ENCODE data around the gene SOWAHA.
"Not testable (repeated sequence)": the region's sequence is repeated elsewhere in the genome, so short reads cannot be mapped to it uniquely, and the experiment has no call there.

Gene SOWAHA

GRCh38 chr5:132827943-132828673 is 15.0 kb downstream of the SOWAHA start:
- DNase-seq, result no peak

- no peak for DNase-seq
Observed at GRCh38 chr5:132828846-132829494, 15.9 kb downstream of the SOWAHA start.

DNA sequence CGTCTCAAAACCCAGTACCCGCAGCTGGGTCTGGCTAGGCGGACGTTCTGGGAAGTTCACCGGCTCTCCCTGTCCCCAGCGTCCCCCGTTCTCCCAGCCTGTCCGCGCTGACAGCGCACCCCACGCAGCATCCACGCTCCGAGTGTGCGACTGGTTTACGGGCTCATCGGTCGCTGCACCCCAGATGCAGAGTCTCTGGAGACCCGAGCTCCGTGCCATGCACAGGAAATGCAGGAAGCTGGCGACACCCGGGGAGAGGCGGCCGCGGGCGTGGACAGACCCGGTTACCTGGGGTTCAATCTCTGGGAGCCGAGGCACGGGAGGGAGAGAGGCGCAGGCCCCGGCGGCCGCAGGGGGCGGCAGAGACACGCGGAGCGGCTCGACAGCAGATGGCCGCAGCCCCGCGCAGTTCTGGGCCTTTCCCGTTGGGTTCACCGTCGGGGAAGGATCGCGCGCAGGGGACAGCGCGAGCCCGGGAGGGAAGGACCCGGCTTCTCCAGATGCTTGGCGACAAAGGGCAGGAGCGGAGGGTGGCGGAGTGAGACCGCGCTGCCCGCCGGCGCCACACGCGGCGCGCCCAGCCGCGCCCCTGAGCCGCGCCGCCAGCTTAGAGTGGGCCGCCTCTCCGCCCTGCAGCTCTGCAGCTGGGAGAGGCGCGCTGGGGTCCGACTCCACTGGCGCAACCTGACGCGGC is 16.8 kb downstream of the SOWAHA start:
- DNase-seq, result peak; percentile 51

DNA sequence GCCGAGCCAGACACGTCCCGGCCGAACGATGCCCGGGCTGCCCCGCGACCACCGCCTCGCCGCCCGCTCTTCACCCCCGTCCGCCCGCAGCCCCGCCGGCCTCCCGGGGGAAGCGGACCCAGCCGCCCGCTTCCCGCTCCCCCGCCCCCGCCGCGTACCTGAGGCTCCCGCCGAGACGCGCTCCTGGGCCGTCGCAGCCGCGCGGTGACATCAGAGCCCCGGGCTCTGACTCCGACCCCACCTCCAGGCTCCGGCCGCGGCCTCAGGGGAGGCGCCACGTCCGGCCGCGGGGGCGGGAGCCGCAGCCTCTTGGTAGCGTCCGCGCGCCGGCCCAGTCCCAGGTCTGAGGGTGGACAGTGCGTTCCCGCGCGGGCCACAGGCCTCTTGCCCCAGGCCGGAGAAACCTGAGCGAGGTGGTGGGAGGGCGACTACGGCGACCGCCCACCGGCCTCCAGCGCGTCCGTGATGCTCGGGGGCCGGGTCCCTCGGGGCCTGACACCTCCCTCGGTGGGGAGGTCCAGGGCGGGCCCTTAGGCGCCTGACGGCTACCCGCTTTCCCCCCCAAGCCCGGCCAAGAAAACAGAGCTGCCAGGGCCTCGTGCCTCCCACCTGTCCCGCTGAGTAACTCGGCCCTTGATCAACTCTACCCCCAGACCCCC is 17.5 kb downstream of the SOWAHA start, which contains the start of gene SHROOM1:
Gene SHROOM1 (minus strand): TSS at position 212 of the 659 bp plus-strand sequence. CDS start 4,507 bp downstream, outside the sequence.
- peak; percentile 20 for DNase-seq

DNA sequence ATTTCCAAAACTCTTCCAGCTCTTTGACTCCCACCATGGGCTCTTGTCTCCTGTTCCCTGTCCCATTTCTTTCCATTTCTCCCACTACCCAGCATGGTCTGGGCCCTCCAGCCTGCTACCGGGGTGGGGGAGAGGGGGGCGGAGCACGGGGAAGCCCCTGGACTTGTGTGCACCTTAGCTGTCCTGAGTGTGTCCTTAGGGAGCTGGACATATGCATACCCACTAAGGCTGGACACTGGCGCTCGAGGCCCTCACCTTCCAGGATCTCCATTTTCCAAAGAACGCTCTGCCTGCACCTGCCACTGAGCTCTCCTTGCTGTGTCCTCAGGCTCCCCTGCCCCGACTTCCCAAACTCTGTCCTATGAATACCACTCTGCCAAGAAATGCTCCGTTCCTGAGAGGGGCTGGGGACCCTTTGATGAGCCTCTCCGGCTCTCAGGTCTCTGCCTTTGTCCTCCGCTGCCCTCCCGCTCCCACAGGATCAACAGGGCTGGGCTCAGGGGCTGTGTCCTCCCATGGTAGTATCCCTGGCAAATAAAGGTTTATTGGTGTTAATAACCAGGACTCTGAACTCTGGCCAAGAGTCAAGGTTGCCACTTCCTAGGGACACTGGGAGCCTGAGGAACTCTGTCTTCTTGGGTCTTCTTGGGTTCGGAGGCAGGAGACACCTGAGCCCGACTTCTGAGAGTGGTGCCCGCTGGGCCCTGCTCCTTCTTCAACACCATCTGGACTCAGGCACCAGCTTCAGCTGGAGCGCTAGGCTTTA is 18.2 kb downstream of the SOWAHA start:
- DNase-seq, result no peak

DNA sequence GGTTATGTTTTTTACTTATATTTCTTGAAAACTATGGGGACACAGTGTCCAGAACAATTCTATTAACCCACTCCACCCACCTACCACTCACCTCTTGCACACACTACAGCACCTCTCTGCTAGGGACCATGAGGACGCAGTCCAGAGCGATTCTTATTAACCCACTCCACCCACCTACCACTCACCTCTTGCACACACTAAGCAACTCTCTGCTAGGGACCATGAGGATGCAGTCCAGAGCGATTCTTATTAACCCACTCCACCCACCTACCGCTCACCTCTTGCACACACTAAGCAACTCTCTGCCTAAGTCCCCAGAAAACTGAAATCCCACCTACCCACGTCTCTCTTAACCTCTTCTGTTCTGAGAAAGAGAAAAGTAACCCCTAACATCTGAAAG is 19.5 kb downstream of the SOWAHA start:
- DNase-seq, result no peak

DNA sequence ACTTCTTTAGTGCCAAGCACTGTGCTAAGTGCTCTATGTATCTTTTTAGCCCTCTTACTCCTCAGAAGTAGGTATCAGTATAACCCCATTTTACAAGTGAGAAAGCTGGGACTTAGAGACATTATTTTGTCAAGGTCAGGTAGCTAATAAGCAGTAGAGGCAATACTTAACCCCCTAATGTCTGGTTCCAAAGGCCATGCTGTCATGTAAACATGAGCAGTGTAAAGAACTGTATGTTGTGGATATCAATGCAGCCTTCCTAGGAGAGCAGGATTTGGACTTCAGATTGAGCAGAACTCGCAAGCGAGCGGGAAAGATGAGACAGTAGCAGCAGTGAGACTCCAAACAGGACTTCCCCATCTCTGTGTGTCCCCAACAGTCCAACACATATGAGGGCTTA is 21.0 kb downstream of the SOWAHA start:
- no peak for DNase-seq

- no peak for DNase-seq
Observed at GRCh38 chr5:132836852-132837251, 23.8 kb downstream of the SOWAHA start.

- DNase-seq, result no peak
Observed at GRCh38 chr5:132837868-132838267, 24.8 kb downstream of the SOWAHA start.

DNA sequence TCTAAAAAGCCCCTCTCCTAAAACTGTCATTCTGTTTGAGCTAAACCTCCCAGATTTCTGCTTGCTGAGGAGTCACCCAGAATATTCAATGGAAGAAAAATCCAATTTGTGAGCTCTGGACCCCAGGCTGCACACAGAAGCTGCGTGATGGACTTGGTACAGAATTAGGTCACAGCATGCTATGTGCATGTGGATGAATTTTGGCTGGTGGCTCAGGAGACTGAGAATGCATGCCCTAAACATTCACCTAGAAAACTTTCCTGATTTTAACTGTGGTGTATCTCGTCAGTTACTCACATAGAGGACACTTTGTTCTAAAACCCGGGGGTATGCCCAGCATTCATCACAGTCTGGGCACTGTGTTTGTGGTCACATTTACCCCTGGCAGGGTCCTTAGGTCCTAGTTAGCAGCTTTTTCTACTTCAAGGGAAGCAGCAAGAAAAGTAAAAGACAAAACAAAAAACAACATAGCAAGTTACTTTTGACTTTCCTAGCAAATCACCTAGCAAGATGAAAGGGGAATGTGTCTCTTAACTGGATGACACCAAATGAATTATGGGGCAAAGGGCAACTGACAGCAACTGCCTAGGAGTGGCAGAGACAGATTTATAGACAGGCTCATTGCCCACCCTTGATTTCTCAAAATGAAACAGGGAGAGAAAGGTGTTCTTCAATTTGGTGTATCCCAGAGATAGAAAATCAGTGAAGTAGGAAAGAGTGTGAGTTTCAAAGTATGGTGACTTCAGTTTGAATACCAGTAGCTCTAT is 25.6 kb downstream of the SOWAHA start:
- DNase-seq, result no peak

DNA sequence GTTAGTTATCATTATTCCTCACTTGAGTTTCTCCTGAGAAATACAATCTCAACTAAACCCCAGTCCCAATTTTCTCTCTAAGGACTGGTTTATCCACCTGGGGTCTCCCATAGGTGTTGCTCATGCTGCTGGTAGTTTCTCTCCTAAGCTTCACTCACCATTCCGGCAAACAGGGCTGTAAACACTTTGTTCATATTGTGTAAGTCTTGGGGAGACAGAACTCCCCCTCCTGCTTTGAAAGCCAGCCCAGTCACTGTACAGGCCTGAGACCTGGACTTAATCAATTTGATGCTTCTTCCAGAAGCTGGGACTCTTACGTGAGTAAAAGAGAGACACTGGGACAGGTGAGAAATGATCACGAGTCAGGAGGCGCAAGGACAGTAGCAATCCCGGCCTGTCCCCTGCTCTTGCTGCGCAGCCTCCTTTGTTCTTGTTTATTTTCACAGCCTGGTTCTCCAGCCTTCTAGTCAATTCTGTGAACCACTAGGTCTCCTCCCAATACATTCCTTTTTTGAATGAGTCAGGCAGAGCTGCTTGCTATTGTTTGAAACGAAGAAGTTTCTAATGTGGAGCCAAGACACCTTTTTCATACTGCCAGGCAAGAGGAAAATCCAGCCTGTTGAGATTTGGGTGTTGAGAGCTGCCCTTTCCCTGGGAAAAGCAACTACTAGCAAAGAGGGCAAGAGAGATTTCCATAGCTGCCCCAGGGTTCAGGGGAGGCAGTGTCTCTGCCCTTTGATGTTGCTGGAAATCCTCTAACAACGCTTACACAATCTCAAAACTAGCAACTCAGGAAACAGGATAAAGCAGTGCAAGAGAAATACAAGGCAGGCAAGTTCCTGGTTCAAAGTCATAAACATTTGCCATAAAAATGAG is 26.6 kb downstream of the SOWAHA start:
- DNase-seq, result no peak

- no peak for DNase-seq
Observed at GRCh38 chr5:132840313-132840712, 27.2 kb downstream of the SOWAHA start.

- no peak for DNase-seq
Observed at GRCh38 chr5:132840896-132841295, 27.8 kb downstream of the SOWAHA start.

DNA sequence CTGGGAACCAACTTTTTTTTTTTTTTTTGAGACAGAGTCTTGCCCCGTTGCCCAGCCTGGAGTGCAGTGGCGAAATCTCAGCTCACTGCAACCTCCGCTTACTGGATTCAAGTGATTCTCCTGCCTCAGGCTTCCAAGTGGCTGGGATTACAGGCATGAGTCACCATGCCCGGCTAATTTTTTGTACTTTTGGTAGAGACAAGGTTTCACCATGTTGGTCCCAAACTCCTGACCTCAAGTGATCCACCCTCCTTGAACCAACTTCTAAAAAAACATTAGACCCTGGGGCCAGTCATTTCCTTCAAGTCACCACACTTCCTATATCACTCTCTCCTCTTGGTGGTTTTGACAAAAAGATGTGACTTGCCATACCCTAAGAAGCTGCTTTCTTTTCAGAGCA is 28.2 kb downstream of the SOWAHA start:
- no peak for DNase-seq

DNA sequence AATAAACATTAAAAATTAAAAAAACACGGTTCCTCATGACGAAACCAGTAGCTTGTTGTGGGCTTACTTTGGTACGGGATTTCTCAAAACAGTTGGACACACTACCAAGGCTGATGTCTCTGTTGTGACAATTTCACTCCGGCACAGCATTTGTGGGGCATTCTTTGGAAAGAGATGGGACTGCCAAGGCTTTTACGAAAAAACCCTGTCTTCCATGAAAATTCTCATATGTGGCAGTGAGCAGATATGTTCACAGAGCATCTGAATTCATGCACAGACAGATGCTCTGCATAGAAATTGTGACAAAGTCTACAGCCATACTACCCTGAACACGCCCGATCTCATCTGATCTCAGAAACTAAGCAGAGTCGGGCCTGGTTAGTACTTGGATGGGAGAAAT is 35.2 kb downstream of the SOWAHA start:
- DNase-seq, result no peak

DNA sequence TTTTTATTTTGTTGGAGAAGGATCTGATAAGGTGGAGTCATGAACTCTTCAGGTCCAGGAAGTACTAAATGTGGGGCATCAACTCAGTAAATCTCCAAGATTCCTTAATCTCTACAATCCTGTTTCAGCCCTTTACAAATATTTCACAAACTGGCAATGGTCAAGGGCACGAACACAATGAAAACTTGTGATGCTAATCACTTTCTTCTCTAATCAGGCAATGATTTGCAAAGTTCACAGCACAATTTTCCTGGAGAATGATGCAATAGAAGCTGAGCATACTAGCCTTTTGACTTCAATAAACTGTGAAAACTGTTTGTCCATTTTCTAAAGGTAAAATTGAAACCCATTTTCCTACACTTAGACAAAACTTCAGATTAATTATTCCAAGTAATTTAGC is 36.2 kb downstream of the SOWAHA start:
- no peak for DNase-seq

GRCh38 chr5:132850066-132850465 is 37.0 kb downstream of the SOWAHA start:
- DNase-seq, result no peak

DNA sequence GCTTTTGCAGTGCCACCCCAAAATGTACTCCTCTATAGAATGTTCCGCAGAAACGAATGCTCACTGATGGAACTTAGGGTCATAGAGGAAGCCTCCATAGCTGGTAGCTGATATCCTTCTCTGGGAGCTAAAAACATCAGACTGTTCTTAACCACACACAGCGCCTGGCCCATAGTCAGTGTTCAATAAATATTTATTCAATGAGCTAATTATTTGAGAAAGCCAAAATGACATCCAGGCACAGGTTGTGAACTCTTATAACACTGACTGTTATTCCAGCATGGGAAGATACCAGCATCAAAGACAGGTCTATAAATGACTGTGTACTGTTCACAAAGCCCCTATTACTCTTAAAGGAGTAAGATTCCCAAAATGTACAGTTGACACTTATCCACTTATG is 40.2 kb downstream of the SOWAHA start:
- no peak for DNase-seq

DNA sequence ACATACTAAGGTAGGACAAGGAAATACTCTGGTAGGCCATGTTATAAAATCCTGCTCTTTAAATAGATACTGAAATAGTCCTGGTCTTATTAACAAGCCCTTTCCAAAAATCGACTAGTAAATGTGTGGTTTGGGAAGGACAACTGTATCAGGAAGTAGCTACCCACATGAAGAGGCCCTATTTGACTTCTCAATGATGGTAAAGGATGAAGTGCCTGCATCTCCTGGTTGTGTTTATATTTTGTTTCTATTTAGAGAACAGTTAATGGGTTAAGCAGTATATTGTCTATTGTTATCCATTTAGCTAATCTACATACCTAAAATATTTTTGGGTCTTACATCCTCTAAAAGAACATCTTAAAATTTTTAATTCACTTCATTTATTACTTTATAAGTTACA is 40.7 kb downstream of the SOWAHA start:
- no peak for DNase-seq

- no peak for DNase-seq
Observed at GRCh38 chr5:132854301-132854700, 41.2 kb downstream of the SOWAHA start.

DNA sequence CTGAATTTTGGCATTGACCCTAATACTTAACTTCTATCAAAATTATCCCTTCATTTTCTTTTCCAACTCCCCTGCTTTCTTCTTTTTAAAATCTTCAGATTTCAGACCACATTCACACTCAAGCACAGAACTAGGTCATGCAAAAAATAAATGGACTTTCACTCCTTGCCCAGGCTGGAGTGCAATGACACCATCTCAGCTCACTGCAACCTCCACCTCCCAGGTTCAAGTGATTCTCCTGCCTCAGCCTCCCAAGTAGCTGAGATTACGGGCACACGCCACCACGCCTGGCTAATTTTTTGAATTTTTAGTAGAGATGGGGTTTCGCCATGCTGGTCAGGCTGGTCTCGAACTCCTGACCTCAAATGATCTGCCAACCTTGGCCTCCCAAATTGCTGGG is 41.9 kb downstream of the SOWAHA start:
- DNase-seq, result not testable (repeated sequence)

Measured in NCI-H748 treated with DMSO at 0.1 percent for 48 hours (cell line).